Brain microvascular endothelial cell (primary cell): ENCODE results near the gene MYMX.

Experiments
- DNase-seq: peaks from one replicate; pipeline ENCODE4 v3.0.0-alpha.2; 2020
- H3K27ac ChIP-seq: fragments of 250-450 bp; sonication (Bioruptor Pico); 2 replicates; pipeline ENCODE4 v1.5.1; 2020; ENCODE audit warnings: mild to moderate bottlenecking, moderate library complexity
- H3K27me3 ChIP-seq: fragments of 250-450 bp; sonication (Bioruptor Pico); replicated peaks from 2 replicates; pipeline ENCODE4 v1.5.1; 2020; ENCODE audit warnings: mild to moderate bottlenecking
- H3K36me3 ChIP-seq: fragments of 250-450 bp; sonication (Bioruptor Pico); replicated peaks from 2 replicates; pipeline ENCODE4 v1.5.1; 2020; ENCODE audit warnings: mild to moderate bottlenecking
- H3K4me3 ChIP-seq: 2 replicates; pipeline ENCODE4 v1.5.1; 2011; ENCODE audit warnings: low read depth, mild to moderate bottlenecking, control low read depth, low read length, moderate library complexity
- CTCF ChIP-seq: IDR thresholded peaks from 2 replicates; pipeline ENCODE4 v1.5.1; 2011; ENCODE audit warnings: low read depth, mild to moderate bottlenecking, moderate library complexity, low read length, control low read depth, inconsistent platforms; ENCODE audit errors: missing control alignments
- in situ Hi-C: cut with HindIII; loops from 2 replicates; pipeline ENCODE4 v1.10.0; 2017; ENCODE audit warnings: low sequenced_read_pairs, low pct_ligation_motif_present

Gene MYMX

GRCh38 chr6:44258921-44259320 is 42.2 kb downstream of the MYMX start:
- Histone ChIP-seq H3K27me3 (no peaks in the 10 kb centered on the region), H3K27ac (no peak overlapping the region), H3K4me3 (no peak overlapping the region), H3K36me3 (peaks cover 23% of the 10 kb centered on the region)
- no peak for DNase-seq
- in situ Hi-C loops = no loop called here
- TF ChIP-seq CTCF = no peak

GRCh38 chr6:44260011-44260410 is 43.3 kb downstream of the MYMX start:
- Histone ChIP-seq H3K4me3 (no peak overlapping the region), H3K27ac (no peak overlapping the region), H3K36me3 (peaks cover 12% of the 10 kb centered on the region), H3K27me3 (no peaks in the 10 kb centered on the region)
- in situ Hi-C loops = no loop called here
- TF ChIP-seq CTCF = no peak
- DNase-seq = no peak

DNA sequence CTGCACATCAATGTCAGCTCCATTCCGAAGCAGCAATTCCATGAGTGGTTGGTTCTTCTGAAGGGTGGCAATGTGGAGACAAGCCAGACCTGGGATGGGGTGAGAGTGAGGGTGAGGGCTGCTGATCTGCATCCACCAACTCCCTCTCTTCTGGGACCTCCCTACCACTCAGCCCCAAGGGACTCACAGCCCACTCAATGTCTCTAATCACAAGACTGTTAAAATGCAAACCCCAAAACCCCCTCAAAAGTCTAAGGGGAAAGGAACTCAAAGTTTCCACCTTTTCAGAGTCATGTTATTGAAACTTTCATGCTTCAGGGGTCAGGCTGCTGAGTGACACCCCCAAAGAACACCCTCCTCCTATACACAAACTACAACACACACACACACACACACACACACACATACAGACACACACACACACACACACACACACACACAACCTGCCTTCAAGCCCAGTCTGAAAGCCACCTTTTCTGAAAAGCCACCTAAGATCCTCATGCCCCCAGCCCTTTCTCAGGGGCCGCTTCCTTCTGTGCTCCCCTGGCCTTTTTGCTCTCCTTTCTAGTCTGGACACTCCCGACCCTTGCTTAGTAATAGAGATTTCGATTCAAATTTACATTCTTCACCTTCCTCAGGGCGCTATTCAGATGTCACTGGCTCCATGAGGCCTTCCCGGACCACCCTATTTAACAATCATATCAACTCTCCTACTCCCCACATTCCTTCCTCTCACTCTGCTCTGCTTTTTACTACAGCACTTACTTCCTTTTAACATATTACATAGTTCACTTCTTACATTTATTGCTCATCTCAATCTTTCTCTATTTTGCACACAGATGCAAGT is 43.9 kb downstream of the MYMX start:
- peaks cover 8% of the 10 kb centered on the region for H3K36me3 ChIP-seq

DNA sequence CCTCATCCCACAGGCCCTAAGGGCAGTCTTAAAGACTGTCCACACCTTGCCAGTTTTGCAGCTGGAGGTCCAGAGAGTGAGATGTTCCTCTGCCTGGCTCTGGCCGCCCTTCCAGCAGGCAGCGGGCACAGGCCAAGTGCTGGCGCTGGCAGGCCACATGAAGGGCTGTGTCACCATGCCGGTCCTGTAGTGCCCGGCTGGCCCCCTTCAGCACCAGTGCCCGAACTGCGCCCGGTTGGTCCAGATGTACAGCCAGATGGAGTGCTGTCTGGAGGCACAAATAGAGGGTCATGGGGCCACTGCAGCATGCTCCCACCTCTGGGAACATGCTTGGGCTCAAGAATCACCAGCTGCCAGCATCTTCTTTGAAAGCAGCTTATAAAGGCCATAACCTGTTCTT is 44.9 kb downstream of the MYMX start:
- H3K4me3 ChIP-seq = no peak overlapping the region
- no peak for DNase-seq
- TF ChIP-seq CTCF = no peak
- H3K36me3 ChIP-seq = peaks cover 8% of the 10 kb centered on the region
- in situ Hi-C loops = no loop called here
- no peaks in the 10 kb centered on the region for H3K27me3 ChIP-seq
- H3K27ac ChIP-seq = no peak overlapping the region

More for the DNA sequence above, 43.9 kb downstream of the MYMX start:
- Histone ChIP-seq H3K27ac (no peak overlapping the region), H3K27me3 (no peaks in the 10 kb centered on the region), H3K4me3 (no peak overlapping the region)
- DNase-seq = no peak
- no peak for TF ChIP-seq CTCF
- in situ Hi-C loops = no loop called here

GRCh38 chr6:44262467-44263353 is 46.0 kb downstream of the MYMX start:
- no peak overlapping the region for H3K27ac ChIP-seq
- no peak for DNase-seq
- H3K36me3 ChIP-seq = peaks cover 8% of the 10 kb centered on the region
- no peaks in the 10 kb centered on the region for H3K27me3 ChIP-seq
- H3K4me3 ChIP-seq = peak overlapping the region; percentile 3
- in situ Hi-C loops = no loop called here
- TF ChIP-seq CTCF = no peak
